Measurements from ENCODE around the gene DLG4. TPM values are rescaled to one million over a fixed set of nuclear protein-coding genes. Genes with fewer than 3 reads are reported as not detected.

The DLG4 gene
- total and polyA plus RNA-seq, 10 donors: 3.0 to 38.5 (median 23.5) TPM

DNA sequence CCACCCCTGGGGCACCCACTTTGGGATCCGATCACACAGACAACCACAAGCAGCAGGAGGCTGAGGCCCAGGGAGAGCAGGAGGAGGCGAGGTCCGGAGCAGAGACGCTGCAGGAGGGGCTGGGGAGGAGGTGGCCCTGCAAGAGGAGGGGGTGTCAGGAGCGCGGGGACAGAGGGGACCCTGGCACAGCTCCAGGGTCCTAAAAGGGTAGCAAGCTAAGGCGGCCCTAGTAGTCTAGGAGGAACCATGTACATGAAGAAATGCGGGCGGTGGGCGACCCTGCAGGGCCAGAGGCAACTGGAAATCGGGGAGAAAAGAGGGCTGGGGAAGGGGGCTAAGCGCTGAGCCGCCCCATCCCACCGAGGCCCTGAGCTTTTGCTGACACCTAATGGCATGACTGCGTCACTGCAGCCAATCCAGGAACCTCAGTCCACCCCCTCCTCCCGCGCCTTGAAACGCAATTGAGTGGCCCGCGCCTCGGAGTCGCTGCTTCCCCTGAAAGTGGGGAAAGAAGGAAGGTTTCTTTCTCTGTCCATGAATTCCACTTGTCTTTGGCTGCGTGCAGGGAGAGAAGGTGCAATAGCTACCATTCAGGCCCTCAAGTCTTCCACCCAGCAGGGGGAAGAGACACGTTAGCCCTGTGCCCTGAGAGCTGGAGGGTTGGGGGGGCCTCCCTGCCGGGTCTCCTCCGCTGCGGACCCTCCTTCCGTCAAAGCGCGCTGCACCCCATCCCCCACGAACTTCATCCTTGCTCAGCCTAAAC, 42.3 kb downstream of the DLG4 start:
- intact Hi-C loops (cut with DNase I; ENCODE audit: low total_unique reads): no loop called here
- Histone ChIP-seq H3K4me1 (peaks cover 8 to 34% (median 22%) of the 10 kb centered on the region in 6 donors), H3K4me3 (peak overlapping the region in 7 of 8 donors; percentile 1 to 56 (median 21)), H3K9me3 (no peaks in the 10 kb centered on the region), H3K36me3 (no peaks in the 10 kb centered on the region), H3K27ac (no peak overlapping the region), H3K27me3 (replicated peaks in 1 of 7) (peaks cover 0 to 67% (median 21%) of the 10 kb centered on the region in 7 donors)
- TF ChIP-seq POLR2AphosphoS5 (IDR thresholded peaks at IDR 0.05) (peak in 2 of 3 donors; percentile 16 to 21), POLR2A (IDR thresholded peaks at IDR 0.05) (no peak)
- TF ChIP-seq, protein P1, sequence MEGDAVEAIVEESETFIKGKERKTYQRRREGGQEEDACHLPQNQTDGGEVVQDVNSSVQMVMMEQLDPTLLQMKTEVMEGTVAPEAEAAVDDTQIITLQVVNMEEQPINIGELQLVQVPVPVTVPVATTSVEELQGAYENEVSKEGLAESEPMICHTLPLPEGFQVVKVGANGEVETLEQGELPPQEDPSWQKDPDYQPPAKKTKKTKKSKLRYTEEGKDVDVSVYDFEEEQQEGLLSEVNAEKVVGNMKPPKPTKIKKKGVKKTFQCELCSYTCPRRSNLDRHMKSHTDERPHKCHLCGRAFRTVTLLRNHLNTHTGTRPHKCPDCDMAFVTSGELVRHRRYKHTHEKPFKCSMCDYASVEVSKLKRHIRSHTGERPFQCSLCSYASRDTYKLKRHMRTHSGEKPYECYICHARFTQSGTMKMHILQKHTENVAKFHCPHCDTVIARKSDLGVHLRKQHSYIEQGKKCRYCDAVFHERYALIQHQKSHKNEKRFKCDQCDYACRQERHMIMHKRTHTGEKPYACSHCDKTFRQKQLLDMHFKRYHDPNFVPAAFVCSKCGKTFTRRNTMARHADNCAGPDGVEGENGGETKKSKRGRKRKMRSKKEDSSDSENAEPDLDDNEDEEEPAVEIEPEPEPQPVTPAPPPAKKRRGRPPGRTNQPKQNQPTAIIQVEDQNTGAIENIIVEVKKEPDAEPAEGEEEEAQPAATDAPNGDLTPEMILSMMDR (IDR thresholded peaks at IDR 0.05 in 8 of 11, conservative IDR thresholded peaks at IDR 0.05 in 3 of 11): peak; percentile 50 to 93 (median 83)
- 3 to 4% (median 3%) methylated on average over 25 to 31 of the region's 31 CpGs for WGBS, 5 donors
- DNase-seq: peak; percentile 85

DNA sequence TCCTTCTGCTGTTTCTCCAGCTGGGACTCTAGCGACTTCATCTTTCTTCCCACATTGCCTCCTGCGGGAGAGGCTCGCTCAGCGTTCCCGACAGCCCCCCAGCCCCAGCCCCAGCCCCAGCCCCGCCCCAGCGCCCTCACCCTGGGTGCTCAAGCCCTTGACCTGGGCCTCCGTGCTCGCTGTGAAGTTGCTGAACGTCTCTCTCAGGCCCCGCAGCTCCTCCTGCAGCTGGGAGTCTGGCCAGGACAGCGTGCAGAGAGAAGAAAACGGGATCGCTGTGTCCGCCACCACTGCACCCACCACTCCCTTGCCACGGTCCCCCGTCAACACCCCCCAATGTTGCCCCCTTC, 42.8 kb downstream of the DLG4 start:
- TF ChIP-seq POLR2A (IDR thresholded peaks at IDR 0.05) (no peak), POLR2AphosphoS5 (IDR thresholded peaks at IDR 0.05) (no peak)
- TF ChIP-seq, protein P1 (IDR thresholded peaks at IDR 0.05 in 8 of 11, conservative IDR thresholded peaks at IDR 0.05 in 3 of 11): no peak

DNA sequence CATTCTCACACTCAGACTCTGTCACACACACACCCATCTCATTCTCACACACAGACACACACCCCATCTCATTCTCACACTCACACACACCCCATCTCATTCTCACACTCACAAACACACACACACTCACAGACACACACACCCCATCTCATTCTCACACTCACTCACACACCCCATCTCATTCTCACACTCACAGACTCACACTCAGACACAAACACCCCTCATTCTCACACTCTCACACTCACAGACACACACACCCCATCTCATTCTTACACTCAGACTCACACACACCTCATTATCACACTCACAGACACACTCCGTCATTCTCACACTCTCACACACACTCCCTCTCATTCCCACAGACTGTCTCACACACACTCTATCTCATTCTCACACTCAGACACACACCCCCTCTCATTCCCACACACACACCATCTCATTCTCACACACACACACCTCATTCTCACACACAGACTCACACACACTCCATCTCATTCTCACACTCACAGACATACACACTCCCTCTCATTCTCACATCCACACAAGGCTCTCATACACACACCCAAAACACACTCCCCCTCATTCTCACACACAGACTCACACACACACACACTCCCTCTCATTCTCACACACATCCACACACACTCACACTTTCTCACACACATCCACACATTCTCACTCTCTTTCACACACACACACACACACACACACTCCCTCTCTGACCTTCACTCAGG, 43.4 kb downstream of the DLG4 start:
- Histone ChIP-seq H3K9me3 (peaks cover 0 to under 1% (median 0%) of the 10 kb centered on the region in 8 donors), H3K4me3 (no peak overlapping the region), H3K4me1 (peaks cover 8 to 34% (median 22%) of the 10 kb centered on the region in 6 donors), H3K27ac (no peak overlapping the region), H3K36me3 (no peaks in the 10 kb centered on the region), H3K27me3 (replicated peaks in 1 of 7) (peaks cover 0 to 67% (median 21%) of the 10 kb centered on the region in 7 donors)
- TF ChIP-seq POLR2AphosphoS5 (IDR thresholded peaks at IDR 0.05): no peak
- TF ChIP-seq POLR2A (IDR thresholded peaks at IDR 0.05): no peak
- TF ChIP-seq, protein P1 (IDR thresholded peaks at IDR 0.05 in 8 of 11, conservative IDR thresholded peaks at IDR 0.05 in 3 of 11): no peak
- intact Hi-C loops (cut with DNase I; ENCODE audit: low total_unique reads): no loop called here
- DNase-seq: no peak
- 90 to 100% (median 92%) methylated on average over 1 of the region's 1 CpG for WGBS, 5 donors

More for the DNA sequence above, 42.8 kb downstream of the DLG4 start:
- no peak for DNase-seq
- Histone ChIP-seq H3K27me3 (replicated peaks in 1 of 7) (peaks cover 0 to 67% (median 21%) of the 10 kb centered on the region in 7 donors), H3K9me3 (no peaks in the 10 kb centered on the region), H3K27ac (no peak overlapping the region), H3K4me1 (peaks cover 8 to 34% (median 22%) of the 10 kb centered on the region in 6 donors), H3K4me3 (peak overlapping the region in 1 of 8 donors; percentile 56), H3K36me3 (no peaks in the 10 kb centered on the region)
- WGBS, 5 donors: 18 to 30% (median 25%) methylated on average over 17 of the region's 17 CpGs
- intact Hi-C loops (cut with DNase I; ENCODE audit: low total_unique reads): no loop called here

DNA sequence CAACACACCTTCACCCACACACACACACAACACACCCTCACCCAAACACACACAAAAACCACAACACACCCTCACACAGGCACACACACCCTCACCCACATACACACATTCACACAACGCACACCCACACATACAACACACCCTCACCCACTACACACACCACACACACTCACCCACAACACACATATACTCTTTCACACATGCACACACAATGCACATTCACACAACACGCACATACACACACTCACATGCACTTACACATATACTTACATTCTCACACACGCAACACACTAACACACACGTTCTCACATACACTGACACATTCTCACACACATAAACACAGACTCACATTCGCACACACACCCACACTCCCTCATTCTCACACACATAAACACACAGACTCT, 44.3 kb downstream of the DLG4 start:
- Histone ChIP-seq H3K27me3 (replicated peaks in 1 of 7) (peaks cover 0 to 67% (median 21%) of the 10 kb centered on the region in 7 donors), H3K36me3 (no peaks in the 10 kb centered on the region), H3K4me3 (no peak overlapping the region), H3K4me1 (peaks cover 8 to 34% (median 22%) of the 10 kb centered on the region in 6 donors), H3K27ac (no peak overlapping the region), H3K9me3 (peaks cover 0 to 10% (median 4%) of the 10 kb centered on the region in 8 donors)
- no peak for DNase-seq
- WGBS, 5 donors: 81 to 97% (median 94%) methylated on average over 5 of the region's 5 CpGs
- intact Hi-C loops (cut with DNase I; ENCODE audit: low total_unique reads): no loop called here
- TF ChIP-seq, protein P1 (IDR thresholded peaks at IDR 0.05 in 8 of 11, conservative IDR thresholded peaks at IDR 0.05 in 3 of 11): no peak
- TF ChIP-seq POLR2AphosphoS5 (IDR thresholded peaks at IDR 0.05) (no peak), POLR2A (IDR thresholded peaks at IDR 0.05) (no peak)
